ENCODE measurements around the gene PCCB. TPM values are rescaled to one million over a fixed set of nuclear protein-coding genes. Genes with fewer than 3 reads are reported as not detected.

Gene PCCB
- total RNA-seq, 3 donors from 2014 or later (not counting 1 experiment from before 2014, with no cell fraction given): 17.7 to 19.9 (median 17.8) TPM

DNA sequence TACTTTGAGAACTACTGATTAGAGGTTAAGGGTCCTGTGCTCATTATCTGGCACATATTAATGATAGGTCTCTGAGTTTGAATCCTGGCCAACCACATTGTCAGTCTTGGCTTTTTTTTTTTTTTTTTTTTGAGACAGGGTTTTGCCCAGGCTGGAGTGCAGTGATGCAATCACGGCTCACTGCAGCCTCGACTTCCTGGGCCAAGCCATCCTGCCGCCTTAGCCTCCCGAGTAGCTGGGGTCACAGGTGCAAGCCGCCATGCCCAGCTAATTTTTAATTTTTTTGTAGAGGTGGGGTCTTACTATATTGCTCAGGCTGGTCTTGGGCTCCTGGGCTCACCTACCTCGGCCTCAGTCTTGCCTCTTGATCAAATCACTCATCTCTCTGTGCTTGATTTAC, 547 bp upstream of the PCCB start:
- no peaks in the 10 kb centered on the region for H3K36me3 ChIP-seq (ENCODE audit: control insufficient read depth, insufficient read depth, low read length)
- peak overlapping the region; percentile 63 for H3K27ac ChIP-seq (ENCODE audit: low read length)
- Mint-ChIP-seq H3K27me3 (ENCODE audit: low read depth in 2 of 2) (no peaks in the 10 kb centered on the region), H3K9me3 (no peaks in the 10 kb centered on the region), H3K4me1 (peaks cover 20 to 27% of the 10 kb centered on the region in 2 donors), H3K36me3 (no peaks in the 10 kb centered on the region), H3K27ac (peak overlapping the region; percentile 90 to 93), H3K4me3 (peak overlapping the region; percentile 90)
- peaks cover 14% of the 10 kb centered on the region for H3K4me1 ChIP-seq (ENCODE audit: control insufficient read depth, insufficient read depth, low read length)
- WGBS (ENCODE audit: insufficient coverage): 53% methylated on average over 6 of the region's 6 CpGs
- DNase-seq (no peak), ATAC-seq (no peak)
- TF ChIP-seq, protein P1, sequence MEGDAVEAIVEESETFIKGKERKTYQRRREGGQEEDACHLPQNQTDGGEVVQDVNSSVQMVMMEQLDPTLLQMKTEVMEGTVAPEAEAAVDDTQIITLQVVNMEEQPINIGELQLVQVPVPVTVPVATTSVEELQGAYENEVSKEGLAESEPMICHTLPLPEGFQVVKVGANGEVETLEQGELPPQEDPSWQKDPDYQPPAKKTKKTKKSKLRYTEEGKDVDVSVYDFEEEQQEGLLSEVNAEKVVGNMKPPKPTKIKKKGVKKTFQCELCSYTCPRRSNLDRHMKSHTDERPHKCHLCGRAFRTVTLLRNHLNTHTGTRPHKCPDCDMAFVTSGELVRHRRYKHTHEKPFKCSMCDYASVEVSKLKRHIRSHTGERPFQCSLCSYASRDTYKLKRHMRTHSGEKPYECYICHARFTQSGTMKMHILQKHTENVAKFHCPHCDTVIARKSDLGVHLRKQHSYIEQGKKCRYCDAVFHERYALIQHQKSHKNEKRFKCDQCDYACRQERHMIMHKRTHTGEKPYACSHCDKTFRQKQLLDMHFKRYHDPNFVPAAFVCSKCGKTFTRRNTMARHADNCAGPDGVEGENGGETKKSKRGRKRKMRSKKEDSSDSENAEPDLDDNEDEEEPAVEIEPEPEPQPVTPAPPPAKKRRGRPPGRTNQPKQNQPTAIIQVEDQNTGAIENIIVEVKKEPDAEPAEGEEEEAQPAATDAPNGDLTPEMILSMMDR (IDR thresholded peaks at IDR 0.05): no peak
- intact Hi-C loops (cut with micrococcal nuclease): no loop called here
- H3K9me3 ChIP-seq (ENCODE audit: control insufficient read depth, insufficient read depth, low read length): no peaks in the 10 kb centered on the region
- H3K27me3 ChIP-seq (ENCODE audit: control insufficient read depth, insufficient read depth, low read length): no peaks in the 10 kb centered on the region
- H3K4me3 ChIP-seq (ENCODE audit: low read length): peak overlapping the region; percentile 58

DNA sequence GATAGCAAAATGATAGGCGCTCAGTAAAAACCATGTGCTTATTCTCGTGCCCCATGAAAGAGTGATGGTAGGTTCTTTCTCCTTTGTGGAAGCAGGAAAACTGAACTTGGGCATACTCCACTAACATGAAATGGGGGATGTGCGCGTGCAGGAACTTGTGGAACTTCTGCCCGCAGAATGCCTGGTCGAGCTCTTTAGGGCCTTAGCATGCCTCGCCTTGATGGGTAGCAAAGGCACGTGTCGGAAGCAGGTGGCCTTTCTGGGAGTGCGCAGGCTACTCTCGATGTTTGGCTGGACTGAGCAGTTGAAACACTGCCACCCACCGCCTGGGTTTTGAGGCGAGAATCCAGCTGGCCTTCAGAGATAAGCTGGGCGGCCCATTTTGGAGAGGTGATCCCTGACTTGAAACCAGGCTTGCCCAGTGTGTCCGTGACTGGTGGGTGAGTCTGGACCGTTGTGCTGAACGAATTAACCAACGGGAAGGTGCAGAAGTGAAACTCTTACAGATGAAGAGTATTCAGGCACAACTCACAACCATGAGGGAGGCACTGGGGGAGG, 842 bp downstream of the PCCB start:
- intact Hi-C loops (cut with micrococcal nuclease): loop anchor here (1.0 to 2.0 kb wide), 5 partner anchors 54 to 612 kb away; partner anchors contain the start of genes NCK1 and STAG1
- H3K9me3 Mint-ChIP-seq: no peaks in the 10 kb centered on the region
- Histone ChIP-seq H3K27me3 (ENCODE audit: control insufficient read depth, insufficient read depth, low read length) (no peaks in the 10 kb centered on the region), H3K4me1 (ENCODE audit: control insufficient read depth, insufficient read depth, low read length) (peaks cover 14% of the 10 kb centered on the region), H3K36me3 (ENCODE audit: control insufficient read depth, insufficient read depth, low read length) (peaks cover 6% of the 10 kb centered on the region), H3K4me3 (ENCODE audit: low read length) (peak overlapping the region; percentile 58), H3K27ac (ENCODE audit: low read length) (peak overlapping the region; percentile 63), H3K9me3 (ENCODE audit: control insufficient read depth, insufficient read depth, low read length) (no peaks in the 10 kb centered on the region)
- 15% methylated on average over 18 of the region's 18 CpGs for WGBS (ENCODE audit: insufficient coverage)
- H3K36me3 Mint-ChIP-seq: no peaks in the 10 kb centered on the region
- peak overlapping the region; percentile 90 for H3K4me3 Mint-ChIP-seq
- ATAC-seq (no peak), DNase-seq (peak; percentile 21 to 43)
- TF ChIP-seq, protein P1 (IDR thresholded peaks at IDR 0.05): no peak
- no peaks in the 10 kb centered on the region for H3K27me3 Mint-ChIP-seq (ENCODE audit: low read depth in 2 of 2)
- H3K4me1 Mint-ChIP-seq: peaks cover 20 to 34% of the 10 kb centered on the region in 2 donors
- H3K27ac Mint-ChIP-seq: peak overlapping the region; percentile 90 to 93

DNA sequence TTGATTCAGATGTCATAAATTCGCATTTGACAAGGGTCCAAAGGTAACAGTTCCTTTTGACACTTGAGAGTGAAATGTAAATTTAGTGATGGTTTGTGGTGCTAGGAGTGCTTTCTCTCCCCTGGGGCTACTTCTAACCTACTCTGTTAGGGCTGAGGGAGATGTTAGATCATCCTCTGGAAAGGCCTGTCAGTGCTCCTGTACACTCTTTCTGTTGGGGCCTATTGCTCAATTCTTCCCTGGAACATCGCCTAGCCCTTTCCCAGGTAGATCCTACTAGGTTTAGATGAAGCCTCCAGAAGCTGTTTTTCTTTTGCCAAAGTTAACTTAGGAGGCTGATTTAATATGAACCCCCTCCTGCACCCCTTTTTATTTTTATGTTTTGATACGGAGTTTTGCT, 1.4 kb downstream of the PCCB start:
- Histone ChIP-seq H3K27me3 (ENCODE audit: control insufficient read depth, insufficient read depth, low read length) (no peaks in the 10 kb centered on the region), H3K36me3 (ENCODE audit: control insufficient read depth, insufficient read depth, low read length) (peaks cover 11% of the 10 kb centered on the region), H3K27ac (ENCODE audit: low read length) (peak overlapping the region; percentile 63), H3K9me3 (ENCODE audit: control insufficient read depth, insufficient read depth, low read length) (no peaks in the 10 kb centered on the region), H3K4me3 (ENCODE audit: low read length) (no peak overlapping the region), H3K4me1 (ENCODE audit: control insufficient read depth, insufficient read depth, low read length) (peaks cover 14% of the 10 kb centered on the region)
- Mint-ChIP-seq H3K27ac (peak overlapping the region; percentile 90 to 93), H3K4me1 (peaks cover 20 to 34% of the 10 kb centered on the region in 2 donors), H3K4me3 (peak overlapping the region; percentile 90), H3K27me3 (ENCODE audit: low read depth in 2 of 2) (no peaks in the 10 kb centered on the region), H3K36me3 (peaks cover 4% of the 10 kb centered on the region), H3K9me3 (no peaks in the 10 kb centered on the region)
- no peak for ATAC-seq
- TF ChIP-seq, protein P1 (IDR thresholded peaks at IDR 0.05): no peak
- WGBS (ENCODE audit: insufficient coverage): 91% methylated on average over 3 of the region's 3 CpGs
- intact Hi-C loops (cut with micrococcal nuclease): loop anchor here (2.0 kb wide), 3 partner anchors 109 to 611 kb away; partner anchors contain the start of genes NCK1 and STAG1
- peak in 1 of 2 donors; percentile 7 for DNase-seq
